Gastrocnemius medialis (tissue), 4 donors: ENCODE measurements around the gene NR1I2.

ENCODE experiments used
- POLR2A ChIP-seq, 2 donors: fragments of 450-650 bp; IDR thresholded peaks; one replicate each; pipeline ENCODE4 v1.6.1; 2017; ENCODE audit warnings: antibody characterized with exemption in 2 of 2, mild to moderate bottlenecking in 2 of 2, moderate library complexity in 2 of 2
- TF ChIP-seq, protein P1 (sequence below), 5 experiments: fragments of 450-650 bp in 3 of 5; fragments of 200-600 bp in 2 of 5; sonication (generic) in 2 of 5; IDR thresholded peaks in 4 of 5; conservative IDR thresholded peaks in 1 of 5; 1 replicate in 4 of 5; 2 replicates in 1 of 5; pipeline ENCODE4 v1.5.1; 2016 to 2019; ENCODE audit warnings: antibody characterized with exemption in 5 of 5, mild to moderate bottlenecking in 3 of 5, moderate library complexity in 3 of 5

DNA sequence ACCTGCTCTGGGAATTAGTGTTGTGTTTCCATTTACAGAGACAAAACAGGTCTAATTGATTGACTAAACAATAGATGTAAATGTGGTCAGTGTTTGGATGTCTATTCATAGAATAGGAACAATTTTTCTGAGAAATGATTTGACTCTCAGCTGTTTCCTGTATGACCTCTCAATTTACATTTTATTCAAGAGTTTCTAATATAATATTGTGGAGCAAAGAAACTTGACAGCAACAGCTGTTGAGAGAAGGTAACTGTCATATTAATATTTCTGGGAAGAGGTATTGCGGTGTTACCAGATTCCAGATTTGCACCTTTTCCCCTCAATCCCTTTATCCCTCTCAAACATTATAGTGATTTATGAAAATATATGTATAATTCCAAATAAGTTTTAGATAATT is 3.7 kb upstream of the NR1I2 start:
- TF ChIP-seq, protein P1, sequence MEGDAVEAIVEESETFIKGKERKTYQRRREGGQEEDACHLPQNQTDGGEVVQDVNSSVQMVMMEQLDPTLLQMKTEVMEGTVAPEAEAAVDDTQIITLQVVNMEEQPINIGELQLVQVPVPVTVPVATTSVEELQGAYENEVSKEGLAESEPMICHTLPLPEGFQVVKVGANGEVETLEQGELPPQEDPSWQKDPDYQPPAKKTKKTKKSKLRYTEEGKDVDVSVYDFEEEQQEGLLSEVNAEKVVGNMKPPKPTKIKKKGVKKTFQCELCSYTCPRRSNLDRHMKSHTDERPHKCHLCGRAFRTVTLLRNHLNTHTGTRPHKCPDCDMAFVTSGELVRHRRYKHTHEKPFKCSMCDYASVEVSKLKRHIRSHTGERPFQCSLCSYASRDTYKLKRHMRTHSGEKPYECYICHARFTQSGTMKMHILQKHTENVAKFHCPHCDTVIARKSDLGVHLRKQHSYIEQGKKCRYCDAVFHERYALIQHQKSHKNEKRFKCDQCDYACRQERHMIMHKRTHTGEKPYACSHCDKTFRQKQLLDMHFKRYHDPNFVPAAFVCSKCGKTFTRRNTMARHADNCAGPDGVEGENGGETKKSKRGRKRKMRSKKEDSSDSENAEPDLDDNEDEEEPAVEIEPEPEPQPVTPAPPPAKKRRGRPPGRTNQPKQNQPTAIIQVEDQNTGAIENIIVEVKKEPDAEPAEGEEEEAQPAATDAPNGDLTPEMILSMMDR (IDR thresholded peaks at IDR 0.05 in 4 of 5, conservative IDR thresholded peaks at IDR 0.05 in 1 of 5) = no peak
- no peak for TF ChIP-seq POLR2A (IDR thresholded peaks at IDR 0.05)
